ENCODE measurements around the gene TTF1.
"Not testable (repeated sequence)": the region's sequence is repeated elsewhere in the genome, so short reads cannot be mapped to it uniquely, and the experiment has no call there.

The TTF1 gene

GRCh38 chr9:132384376-132384775 lies 22.3 kb downstream of the TTF1 start:
- no peak for ATAC-seq
- TF ChIP-seq OSR1 (CRISPR knock-in tag; IDR thresholded peaks at IDR 0.05) (no peak), ESRRG (CRISPR knock-in tag; IDR thresholded peaks at IDR 0.05) (no peak), ZFP3 (CRISPR knock-in tag; IDR thresholded peaks at IDR 0.05) (no peak), PATZ1 (CRISPR knock-in tag; IDR thresholded peaks at IDR 0.05; ENCODE audit: borderline replicate concordance) (no peak), CREB5 (CRISPR knock-in tag; IDR thresholded peaks at IDR 0.05; ENCODE audit: low read depth) (no peak), ZC3H10 (CRISPR knock-in tag; IDR thresholded peaks at IDR 0.05) (no peak), SNAI2 (CRISPR knock-in tag; IDR thresholded peaks at IDR 0.05) (no peak), ARNTL (CRISPR knock-in tag; IDR thresholded peaks at IDR 0.05; ENCODE audit: borderline replicate concordance, low read depth) (no peak)

GRCh38 chr9:132383462-132383883 lies 23.2 kb downstream of the TTF1 start:
- ATAC-seq, result no peak
- no peak for TF ChIP-seq CSRNP3 (CRISPR knock-in tag; IDR thresholded peaks at IDR 0.05)
- no peak for TF ChIP-seq ZNF8 (CRISPR knock-in tag; IDR thresholded peaks at IDR 0.05)
- no peak for TF ChIP-seq CREB5 (CRISPR knock-in tag; IDR thresholded peaks at IDR 0.05; ENCODE audit: low read depth)
- TF ChIP-seq BACH2 (CRISPR knock-in tag; IDR thresholded peaks at IDR 0.05; ENCODE audit: borderline replicate concordance), result no peak

GRCh38 chr9:132381966-132382541 lies 24.6 kb downstream of the TTF1 start:
- ATAC-seq, result no peak
- TF ChIP-seq ESRRG (CRISPR knock-in tag; IDR thresholded peaks at IDR 0.05), result no peak
- TF ChIP-seq TOX (CRISPR knock-in tag; IDR thresholded peaks at IDR 0.05; ENCODE audit: borderline replicate concordance), result no peak
- TF ChIP-seq ZC3H10 (CRISPR knock-in tag; IDR thresholded peaks at IDR 0.05), result no peak
- no peak for TF ChIP-seq TCF4 (CRISPR knock-in tag; IDR thresholded peaks at IDR 0.05; ENCODE audit: borderline replicate concordance)
- TF ChIP-seq OSR1 (CRISPR knock-in tag; IDR thresholded peaks at IDR 0.05), result no peak
- TF ChIP-seq ZFP3 (CRISPR knock-in tag; IDR thresholded peaks at IDR 0.05), result no peak
- TF ChIP-seq GLIS3 (CRISPR knock-in tag; IDR thresholded peaks at IDR 0.05), result no peak
- TF ChIP-seq ZNF8 (CRISPR knock-in tag; IDR thresholded peaks at IDR 0.05), result no peak
- TF ChIP-seq ZNF565 (CRISPR knock-in tag; conservative IDR thresholded peaks at IDR 0.05; ENCODE audit: low read depth), result no peak
- TF ChIP-seq PATZ1 (CRISPR knock-in tag; IDR thresholded peaks at IDR 0.05; ENCODE audit: borderline replicate concordance), result no peak

GRCh38 chr9:132378416-132378815 lies 28.2 kb downstream of the TTF1 start:
- not testable (repeated sequence) for ATAC-seq

- ATAC-seq, result not testable (repeated sequence)
Observed at GRCh38 chr9:132377769-132378168, 28.9 kb downstream of the TTF1 start.

Measured in SK-N-SH treated with all-trans-retinoic acid at 6 μM for 48 hours (cell line).